MM.1S (cell line): Measurements from ENCODE around the gene VRTN.

Experiments used
- EZH2phosphoT487 ChIP-seq: fragments of 300-600 bp; sonication (generic); IDR thresholded peaks from 2 replicates; pipeline ENCODE4 v1.6.1; 2018; ENCODE audit warnings: antibody characterized with exemption, low read length
- TF ChIP-seq, protein P1 (sequence below): fragments of 300-600 bp; sonication (generic); IDR thresholded peaks from 2 replicates; pipeline ENCODE4 v1.5.1; 2016; ENCODE audit warnings: antibody characterized with exemption, low read length, mixed read lengths

DNA sequence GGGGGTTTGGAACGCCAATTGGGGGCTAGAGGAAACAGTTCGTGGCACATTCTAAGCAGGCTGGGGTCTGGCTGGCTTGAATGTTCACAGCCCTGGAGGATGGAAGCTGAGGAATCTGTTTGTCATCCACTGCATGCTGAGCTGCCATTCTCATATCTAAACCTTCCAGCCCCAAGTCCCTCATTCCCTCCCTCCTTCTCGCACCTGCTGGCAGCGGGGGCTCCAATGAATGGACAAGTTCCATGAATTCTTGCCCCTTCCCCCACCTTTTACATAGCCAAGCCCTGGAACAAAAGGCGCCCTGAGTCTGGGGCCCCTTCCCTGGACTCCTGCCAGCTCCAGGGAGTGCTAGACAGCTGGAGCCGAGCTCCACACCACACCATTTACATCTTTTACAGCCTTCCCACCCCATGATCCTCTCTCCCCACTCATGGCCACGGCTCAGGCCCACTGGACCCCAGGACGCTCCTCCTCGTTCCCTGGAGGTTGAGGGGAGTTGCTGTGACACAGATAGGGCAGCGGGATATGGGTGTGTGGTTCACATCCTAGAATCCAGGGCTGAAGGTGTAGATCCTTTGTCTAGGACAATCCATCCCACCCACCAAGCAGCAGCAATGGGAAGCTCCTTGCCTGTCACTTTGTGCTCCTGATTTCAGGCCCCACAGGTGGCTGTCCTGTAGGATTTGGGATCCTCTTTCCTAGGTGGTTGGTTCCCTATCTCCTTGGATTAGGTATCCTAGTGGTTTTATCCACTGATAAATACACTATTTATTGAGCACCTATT lies 21.7 kb upstream of the VRTN start:
- TF ChIP-seq, protein P1, sequence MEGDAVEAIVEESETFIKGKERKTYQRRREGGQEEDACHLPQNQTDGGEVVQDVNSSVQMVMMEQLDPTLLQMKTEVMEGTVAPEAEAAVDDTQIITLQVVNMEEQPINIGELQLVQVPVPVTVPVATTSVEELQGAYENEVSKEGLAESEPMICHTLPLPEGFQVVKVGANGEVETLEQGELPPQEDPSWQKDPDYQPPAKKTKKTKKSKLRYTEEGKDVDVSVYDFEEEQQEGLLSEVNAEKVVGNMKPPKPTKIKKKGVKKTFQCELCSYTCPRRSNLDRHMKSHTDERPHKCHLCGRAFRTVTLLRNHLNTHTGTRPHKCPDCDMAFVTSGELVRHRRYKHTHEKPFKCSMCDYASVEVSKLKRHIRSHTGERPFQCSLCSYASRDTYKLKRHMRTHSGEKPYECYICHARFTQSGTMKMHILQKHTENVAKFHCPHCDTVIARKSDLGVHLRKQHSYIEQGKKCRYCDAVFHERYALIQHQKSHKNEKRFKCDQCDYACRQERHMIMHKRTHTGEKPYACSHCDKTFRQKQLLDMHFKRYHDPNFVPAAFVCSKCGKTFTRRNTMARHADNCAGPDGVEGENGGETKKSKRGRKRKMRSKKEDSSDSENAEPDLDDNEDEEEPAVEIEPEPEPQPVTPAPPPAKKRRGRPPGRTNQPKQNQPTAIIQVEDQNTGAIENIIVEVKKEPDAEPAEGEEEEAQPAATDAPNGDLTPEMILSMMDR: no peak
- TF ChIP-seq EZH2phosphoT487: no peak
